Measurements from ENCODE around the gene NPFFR1.

NPFFR1 gene

GRCh38 chr10:70330671-70331070, 46.9 kb upstream of the NPFFR1 start:
- Histone ChIP-seq H3K23ac (ENCODE audit: low read length) (no peak overlapping the region), H3K9ac (ENCODE audit: low read length) (no peak overlapping the region), H2BK120ac (ENCODE audit: insufficient read depth, low read length, poor library complexity) (no peak overlapping the region), H3K14ac (ENCODE audit: low read length) (no peak overlapping the region), H3K36me3 (ENCODE audit: control insufficient read depth in 1 of 2, insufficient read depth in 2 of 2, low read length in 2 of 2) (no peaks in the 10 kb centered on the region), H3K18ac (ENCODE audit: low read length) (no peak overlapping the region), H3K4me2 (ENCODE audit: low read length) (no peak overlapping the region), H3K79me2 (ENCODE audit: control insufficient read depth, insufficient read depth, low read length, poor library complexity) (no peaks in the 10 kb centered on the region), H3K27me3 (ENCODE audit: insufficient read depth, low read length) (peaks cover 2% of the 10 kb centered on the region), H2BK5ac (ENCODE audit: low read depth, low read length, poor library complexity) (no peak overlapping the region), H2AFZ (ENCODE audit: insufficient read depth, low read length, poor library complexity) (no peak overlapping the region), H3K27ac (ENCODE audit: low read depth, low read length) (no peak overlapping the region), H4K8ac (ENCODE audit: low read depth, low read length) (no peak overlapping the region), H3K9me3 (ENCODE audit: insufficient read depth, low read depth, low read length) (peaks cover 7% of the 10 kb centered on the region), H4K91ac (ENCODE audit: low read depth, low read length) (no peak overlapping the region), H3K4ac (ENCODE audit: low read depth, low read length) (no peak overlapping the region), H2BK12ac (ENCODE audit: low read length) (no peak overlapping the region), H3K79me1 (ENCODE audit: low read length) (no peaks in the 10 kb centered on the region), H3K4me1 (ENCODE audit: control insufficient read depth in 1 of 2, insufficient read depth in 2 of 2, low read length in 2 of 2) (no peaks in the 10 kb centered on the region), H2AK5ac (ENCODE audit: low read length) (no peak overlapping the region), H3K4me3 (ENCODE audit: low read depth, low read length) (no peak overlapping the region), H4K12ac (ENCODE audit: low read depth, low read length) (no peak overlapping the region)
- WGBS (ENCODE audit: extremely low coverage, insufficient coverage, insufficient read length), result no CpG with 5 or more reads among the region's 9 CpGs
- DNase-seq, result no peak

DNA sequence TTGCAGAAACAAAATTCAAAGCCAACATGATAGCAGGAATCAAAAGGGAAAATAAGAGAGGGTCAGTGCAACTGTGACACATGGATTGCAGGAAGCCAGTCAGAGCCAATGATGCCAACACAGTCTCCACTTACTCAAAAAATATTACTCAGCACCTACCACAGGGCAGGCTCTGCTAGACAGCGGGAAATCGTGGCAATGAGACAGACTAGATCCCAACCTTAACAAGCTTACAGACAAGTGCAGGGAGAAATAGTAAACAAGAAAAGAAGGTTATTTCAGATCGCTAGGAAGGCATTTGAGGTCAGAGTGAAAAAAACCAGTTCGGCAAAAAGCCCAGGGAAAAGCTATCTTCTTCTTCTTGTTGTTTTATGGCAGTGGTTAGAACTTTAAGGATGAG, 45.2 kb upstream of the NPFFR1 start:
- H3K9ac ChIP-seq (ENCODE audit: low read length), result no peak overlapping the region
- no peak overlapping the region for H2BK120ac ChIP-seq (ENCODE audit: insufficient read depth, low read length, poor library complexity)
- peaks cover 2% of the 10 kb centered on the region for H3K27me3 ChIP-seq (ENCODE audit: insufficient read depth, low read length)
- no peak overlapping the region for H3K14ac ChIP-seq (ENCODE audit: low read length)
- H3K4ac ChIP-seq (ENCODE audit: low read depth, low read length), result no peak overlapping the region
- no peaks in the 10 kb centered on the region for H3K79me2 ChIP-seq (ENCODE audit: control insufficient read depth, insufficient read depth, low read length, poor library complexity)
- no peak overlapping the region for H4K12ac ChIP-seq (ENCODE audit: low read depth, low read length)
- no peaks in the 10 kb centered on the region for H3K4me1 ChIP-seq (ENCODE audit: control insufficient read depth in 1 of 2, insufficient read depth in 2 of 2, low read length in 2 of 2)
- H3K18ac ChIP-seq (ENCODE audit: low read length), result no peak overlapping the region
- H2AFZ ChIP-seq (ENCODE audit: insufficient read depth, low read length, poor library complexity), result no peak overlapping the region
- peaks cover 5% of the 10 kb centered on the region for H3K9me3 ChIP-seq (ENCODE audit: insufficient read depth, low read depth, low read length)
- DNase-seq, result no peak
- H4K8ac ChIP-seq (ENCODE audit: low read depth, low read length), result no peak overlapping the region
- H2BK12ac ChIP-seq (ENCODE audit: low read length), result no peak overlapping the region
- H3K4me2 ChIP-seq (ENCODE audit: low read length), result no peak overlapping the region
- H4K91ac ChIP-seq (ENCODE audit: low read depth, low read length), result no peak overlapping the region
- no peak overlapping the region for H3K27ac ChIP-seq (ENCODE audit: low read depth, low read length)
- no peak overlapping the region for H2AK5ac ChIP-seq (ENCODE audit: low read length)
- H3K79me1 ChIP-seq (ENCODE audit: low read length), result no peaks in the 10 kb centered on the region
- no peak overlapping the region for H3K23ac ChIP-seq (ENCODE audit: low read length)
- no peak overlapping the region for H2BK5ac ChIP-seq (ENCODE audit: low read depth, low read length, poor library complexity)
- no peak overlapping the region for H3K4me3 ChIP-seq (ENCODE audit: low read depth, low read length)
- no CpG with 5 or more reads among the region's 4 CpGs for WGBS (ENCODE audit: extremely low coverage, insufficient coverage, insufficient read length)
- no peaks in the 10 kb centered on the region for H3K36me3 ChIP-seq (ENCODE audit: control insufficient read depth in 1 of 2, insufficient read depth in 2 of 2, low read length in 2 of 2)

GRCh38 chr10:70328018-70328417, 44.2 kb upstream of the NPFFR1 start:
- Histone ChIP-seq H3K27ac (ENCODE audit: low read depth, low read length) (no peak overlapping the region), H3K4me3 (ENCODE audit: low read depth, low read length) (no peak overlapping the region), H2AK5ac (ENCODE audit: low read length) (no peak overlapping the region), H3K79me1 (ENCODE audit: low read length) (no peaks in the 10 kb centered on the region), H3K9me3 (ENCODE audit: insufficient read depth, low read depth, low read length) (peaks cover 1% of the 10 kb centered on the region), H3K9ac (ENCODE audit: low read length) (no peak overlapping the region), H4K8ac (ENCODE audit: low read depth, low read length) (no peak overlapping the region), H3K23ac (ENCODE audit: low read length) (no peak overlapping the region), H3K4me2 (ENCODE audit: low read length) (no peak overlapping the region), H3K36me3 (ENCODE audit: control insufficient read depth in 1 of 2, insufficient read depth in 2 of 2, low read length in 2 of 2) (no peaks in the 10 kb centered on the region), H4K12ac (ENCODE audit: low read depth, low read length) (no peak overlapping the region), H3K18ac (ENCODE audit: low read length) (no peak overlapping the region), H3K14ac (ENCODE audit: low read length) (no peak overlapping the region), H2BK120ac (ENCODE audit: insufficient read depth, low read length, poor library complexity) (no peak overlapping the region), H2BK5ac (ENCODE audit: low read depth, low read length, poor library complexity) (no peak overlapping the region), H3K79me2 (ENCODE audit: control insufficient read depth, insufficient read depth, low read length, poor library complexity) (no peaks in the 10 kb centered on the region), H3K27me3 (ENCODE audit: insufficient read depth, low read length) (peaks cover 2% of the 10 kb centered on the region), H3K4ac (ENCODE audit: low read depth, low read length) (no peak overlapping the region), H2AFZ (ENCODE audit: insufficient read depth, low read length, poor library complexity) (no peak overlapping the region), H3K4me1 (ENCODE audit: control insufficient read depth in 1 of 2, insufficient read depth in 2 of 2, low read length in 2 of 2) (no peaks in the 10 kb centered on the region), H4K91ac (ENCODE audit: low read depth, low read length) (no peak overlapping the region), H2BK12ac (ENCODE audit: low read length) (no peak overlapping the region)
- DNase-seq, result no peak
- no CpG with 5 or more reads among the region's 4 CpGs for WGBS (ENCODE audit: extremely low coverage, insufficient coverage, insufficient read length)

- Histone ChIP-seq H2AFZ (ENCODE audit: insufficient read depth, low read length, poor library complexity) (no peak overlapping the region), H3K27me3 (ENCODE audit: insufficient read depth, low read length) (peaks cover 2% of the 10 kb centered on the region), H2BK12ac (ENCODE audit: low read length) (no peak overlapping the region), H3K4me1 (ENCODE audit: control insufficient read depth in 1 of 2, insufficient read depth in 2 of 2, low read length in 2 of 2) (no peaks in the 10 kb centered on the region), H3K4ac (ENCODE audit: low read depth, low read length) (no peak overlapping the region), H3K18ac (ENCODE audit: low read length) (no peak overlapping the region), H3K4me2 (ENCODE audit: low read length) (no peak overlapping the region), H3K79me1 (ENCODE audit: low read length) (no peaks in the 10 kb centered on the region), H3K27ac (ENCODE audit: low read depth, low read length) (no peak overlapping the region), H3K23ac (ENCODE audit: low read length) (no peak overlapping the region), H2BK5ac (ENCODE audit: low read depth, low read length, poor library complexity) (no peak overlapping the region), H4K8ac (ENCODE audit: low read depth, low read length) (no peak overlapping the region), H3K9me3 (ENCODE audit: insufficient read depth, low read depth, low read length) (no peaks in the 10 kb centered on the region), H4K12ac (ENCODE audit: low read depth, low read length) (no peak overlapping the region), H4K91ac (ENCODE audit: low read depth, low read length) (no peak overlapping the region), H3K79me2 (ENCODE audit: control insufficient read depth, insufficient read depth, low read length, poor library complexity) (no peaks in the 10 kb centered on the region), H2BK120ac (ENCODE audit: insufficient read depth, low read length, poor library complexity) (no peak overlapping the region), H3K4me3 (ENCODE audit: low read depth, low read length) (no peak overlapping the region), H3K14ac (ENCODE audit: low read length) (no peak overlapping the region), H2AK5ac (ENCODE audit: low read length) (no peak overlapping the region), H3K36me3 (ENCODE audit: control insufficient read depth in 1 of 2, insufficient read depth in 2 of 2, low read length in 2 of 2) (no peaks in the 10 kb centered on the region), H3K9ac (ENCODE audit: low read length) (no peak overlapping the region)
- no CpG with 5 or more reads among the region's 10 CpGs for WGBS (ENCODE audit: extremely low coverage, insufficient coverage, insufficient read length)
- DNase-seq, result no peak
Measured at GRCh38 chr10:70324951-70325781, 41.4 kb upstream of the NPFFR1 start.
